IPS-NIHi11 (cell line): ENCODE results near the gene HEPHL1.
A peak's percentile ranks its signal among the peaks of the same experiment; 100 is the strongest.
"Not testable (repeated sequence)": the region's sequence is repeated elsewhere in the genome, so short reads cannot be mapped to it uniquely, and the experiment has no call there.

Experiments used
- DNase-seq: peaks from one replicate; pipeline ENCODE4 v3.0.0; 2012; ENCODE audit warnings: mixed read lengths, low spot score

The HEPHL1 gene

DNA sequence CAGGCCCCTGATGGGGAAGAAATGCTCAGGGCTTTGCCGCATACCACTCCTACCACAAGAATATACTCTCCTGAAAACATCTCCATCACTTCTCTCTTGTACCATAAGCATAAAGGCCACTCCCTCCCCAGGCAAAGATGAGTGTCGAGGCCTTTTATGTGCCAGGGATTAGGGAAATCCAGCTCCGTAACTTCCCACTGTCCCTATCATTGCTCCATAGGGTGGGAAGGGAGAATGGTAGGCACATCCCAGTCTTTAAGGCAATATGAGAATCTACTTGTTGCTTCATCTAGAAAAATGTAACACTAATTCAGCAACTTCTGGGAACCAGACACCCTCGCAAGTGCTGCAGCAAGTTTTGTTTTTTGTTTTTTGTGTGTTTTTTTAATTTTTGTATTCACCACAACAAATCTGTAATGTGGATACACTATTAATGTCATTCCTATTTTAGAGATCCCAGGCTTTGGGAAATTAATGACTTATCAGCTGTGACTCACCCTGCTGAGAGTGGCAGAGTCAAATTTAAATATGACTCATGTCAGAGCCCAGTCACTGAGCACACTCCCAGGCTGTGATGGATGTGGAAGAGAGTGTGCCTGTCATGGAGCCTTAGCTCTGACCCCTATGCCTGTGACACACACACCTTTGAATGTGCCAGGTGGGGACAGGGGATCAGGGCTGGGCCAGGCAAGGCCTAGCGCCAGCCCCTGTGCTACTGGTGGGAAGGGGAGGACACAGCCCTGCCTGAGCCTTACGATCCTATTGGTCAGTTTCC is 130.9 kb downstream of the HEPHL1 start:
- DNase-seq = peak; percentile 37

DNA sequence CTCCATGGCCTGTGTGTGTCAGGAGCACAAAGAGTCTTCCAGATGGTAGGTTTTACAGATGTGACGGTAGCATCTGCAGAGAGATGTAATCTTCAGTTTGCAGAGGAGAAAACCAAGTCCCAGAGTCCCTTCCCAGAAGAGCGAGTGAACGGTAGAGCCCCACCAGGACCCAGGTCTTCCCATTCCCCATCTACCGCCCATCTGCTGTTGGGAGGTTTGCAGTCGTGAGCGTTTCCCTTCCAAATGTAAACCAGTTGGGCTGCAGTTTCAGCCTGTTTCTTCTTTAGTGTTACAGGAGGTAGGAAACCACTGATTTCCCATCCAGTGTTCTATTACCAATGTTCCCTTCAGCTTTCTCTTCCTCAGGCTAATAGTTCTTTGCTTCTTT is 131.5 kb downstream of the HEPHL1 start:
- no peak for DNase-seq

DNA sequence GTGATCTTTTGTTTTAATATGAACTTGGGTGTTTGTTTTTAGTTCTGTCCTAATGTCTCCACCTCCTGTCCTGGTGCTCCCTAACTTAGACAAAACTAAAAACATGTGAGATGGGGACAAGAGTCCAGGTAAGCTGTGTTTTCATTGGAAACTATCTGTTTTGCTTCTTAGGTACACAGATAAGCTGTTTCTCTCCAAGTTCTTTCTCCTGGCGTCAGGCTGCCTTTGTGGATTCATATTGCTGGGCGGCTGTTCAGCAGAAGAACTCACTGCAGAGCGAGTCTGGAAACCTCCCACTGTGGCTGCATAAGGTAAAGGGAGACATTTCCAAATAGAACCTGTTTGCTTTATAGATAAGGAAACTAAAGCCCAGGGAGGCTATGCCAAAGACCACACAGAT is 132.2 kb downstream of the HEPHL1 start:
- no peak for DNase-seq

DNA sequence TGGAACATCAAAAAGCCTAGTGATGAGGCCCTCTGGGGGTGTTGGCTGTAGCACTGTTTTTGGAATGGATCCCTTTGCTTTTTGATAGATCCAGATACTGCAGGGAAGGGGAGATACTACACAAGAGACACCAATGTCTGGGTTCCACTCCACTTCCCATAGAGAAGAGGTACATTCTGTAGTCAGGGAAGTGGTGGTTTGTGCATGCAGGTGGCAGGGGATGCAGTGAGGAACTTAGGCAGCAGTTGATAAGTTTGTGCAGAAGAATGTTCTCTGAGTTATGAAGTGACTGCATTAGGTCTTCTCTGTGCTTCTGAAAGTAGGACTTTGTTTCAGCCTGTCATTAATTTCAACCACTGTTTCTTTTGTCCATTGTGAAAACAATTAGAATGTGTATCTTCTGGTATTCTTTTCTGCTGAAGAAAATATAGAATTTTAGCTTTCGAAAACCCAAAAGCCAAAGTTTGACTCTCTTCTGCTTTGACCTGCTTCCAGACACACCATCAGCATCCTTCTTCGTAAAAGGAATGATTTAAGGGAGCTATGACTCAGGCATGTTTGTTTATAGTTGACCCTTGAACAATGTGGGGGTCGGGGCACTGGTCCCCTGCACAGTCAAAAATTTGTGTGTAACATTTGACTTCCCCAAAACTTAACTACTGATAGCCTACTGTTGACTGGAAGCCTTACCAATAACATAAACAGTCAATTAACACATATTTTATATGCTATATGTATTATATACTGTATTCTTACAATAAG is 133.1 kb downstream of the HEPHL1 start:
- DNase-seq = no peak

DNA sequence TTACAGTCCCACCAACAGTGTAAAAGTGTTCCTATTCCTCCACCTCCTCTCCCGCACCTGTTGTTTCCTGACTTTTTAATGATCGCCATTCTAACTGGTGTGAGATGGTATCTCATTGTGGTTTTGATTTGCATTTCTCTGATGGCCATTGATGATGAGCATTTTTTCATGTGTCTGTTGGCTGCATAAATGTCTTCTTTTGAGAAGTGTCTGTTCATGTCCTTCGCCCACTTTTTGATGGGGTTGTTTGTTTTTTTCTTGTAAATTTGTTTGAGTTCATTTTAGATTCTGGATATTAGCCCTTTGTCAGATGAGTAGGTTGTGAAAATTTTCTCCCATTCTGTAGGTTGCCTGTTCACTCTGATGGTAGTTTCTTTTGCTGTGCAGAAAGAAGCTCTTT is 136.2 kb downstream of the HEPHL1 start:
- not testable (repeated sequence) for DNase-seq
